A673 (cell line): ENCODE results near the gene IL26. TPM values are rescaled to one million over a fixed set of nuclear protein-coding genes. Genes with fewer than 3 reads are reported as not detected.

Experiments
- BruUV-seq: library from RNA; stranded (reverse); fragments of 400-500 nt; replicated peaks from 2 replicates; lab custom pipeline; 2021; lab: Mats Ljungman, UMichigan
- CTCF ChIA-PET: fragments of 300-600 bp; sonication (Branson Sonifier 250); formaldehyde crosslinking; loops from one replicate; lab custom pipeline; 2022; ENCODE audit warnings: antibody characterized with exemption; lab: Charles Lee
- POLR2A ChIA-PET: fragments of 300-600 bp; sonication (Branson Sonifier 250); formaldehyde crosslinking; loops from one replicate; lab custom pipeline; 2022; ENCODE audit warnings: antibody characterized with exemption; ENCODE audit not compliant: low non-redundant PET; lab: Charles Lee
- DNase-seq: peaks from one replicate; pipeline ENCODE4 v3.0.0-alpha.2; 2015; ENCODE audit warnings: low spot score
- H3K27ac ChIP-seq: fragments of 200-600 bp; sonication (generic); 2 replicates; pipeline ENCODE4 v1.5.1; 2016; ENCODE audit warnings: mixed run types, low read depth, mild to moderate bottlenecking, mixed read lengths, antibody characterized with exemption, low read length; ENCODE audit not compliant: poor library complexity, severe bottlenecking
- H3K27me3 ChIP-seq: fragments of 200-600 bp; sonication (generic); replicated peaks from 2 replicates; pipeline ENCODE4 v1.6.1; 2017; ENCODE audit warnings: mixed run types, low read depth, mild to moderate bottlenecking, mixed read lengths, antibody characterized with exemption, low read length; ENCODE audit not compliant: insufficient read depth, poor library complexity
- H3K36me3 ChIP-seq: fragments of 200-600 bp; sonication (generic); 2 replicates; pipeline ENCODE4 v1.6.1; 2016; ENCODE audit warnings: mixed run types, mild to moderate bottlenecking, mixed read lengths, antibody characterized with exemption, low read length; ENCODE audit not compliant: insufficient read depth, poor library complexity, severe bottlenecking
- H3K4me1 ChIP-seq: fragments of 200-600 bp; sonication (generic); 2 replicates; pipeline ENCODE4 v1.6.1; 2017; ENCODE audit warnings: mixed run types, mild to moderate bottlenecking, mixed read lengths, antibody characterized with exemption, low read length; ENCODE audit not compliant: insufficient read depth, poor library complexity, severe bottlenecking
- H3K4me3 ChIP-seq: fragments of 200-600 bp; sonication (generic); 2 replicates; pipeline ENCODE4 v1.5.1; 2016; ENCODE audit warnings: low read depth, mixed run types, mild to moderate bottlenecking, mixed read lengths, low read length; ENCODE audit not compliant: poor library complexity, severe bottlenecking
- H3K9me3 ChIP-seq: fragments of 200-600 bp; sonication (generic); 2 replicates; pipeline ENCODE4 v1.6.1; 2016; ENCODE audit warnings: mixed run types, low read depth, mild to moderate bottlenecking, mixed read lengths, antibody characterized with exemption, low read length; ENCODE audit not compliant: poor library complexity, severe bottlenecking
- CTCF ChIP-seq: fragments of 300-800, 200-600 bp; sonication (generic); conservative IDR thresholded peaks from 2 replicates; pipeline ENCODE4 v1.5.1; 2017; ENCODE audit warnings: low read depth, mild to moderate bottlenecking, antibody characterized with exemption, low read length, moderate library complexity, mixed read lengths
- EZH2 ChIP-seq: fragments of 200-600 bp; sonication (generic); IDR thresholded peaks from 2 replicates; pipeline ENCODE4 v1.6.1; 2017; ENCODE audit warnings: borderline replicate concordance, low read depth, mild to moderate bottlenecking, mixed read lengths, antibody characterized with exemption, low read length; ENCODE audit not compliant: poor library complexity, severe bottlenecking
- intact Hi-C: fragments of 100-400 bp; cut with micrococcal nuclease; formaldehyde crosslinking; loops from one replicate; pipeline ENCODE4 v1.10.0; 2022; ENCODE audit not compliant: unreplicated experiment
- total RNA-seq: library from RNA; stranded (reverse); gene quantifications from 2 replicates; pipeline ENCODE4 v1.2.3, GENCODE V29; 2021

The IL26 gene
- total RNA-seq, 1 experiment from 2014 or later = not detected

DNA sequence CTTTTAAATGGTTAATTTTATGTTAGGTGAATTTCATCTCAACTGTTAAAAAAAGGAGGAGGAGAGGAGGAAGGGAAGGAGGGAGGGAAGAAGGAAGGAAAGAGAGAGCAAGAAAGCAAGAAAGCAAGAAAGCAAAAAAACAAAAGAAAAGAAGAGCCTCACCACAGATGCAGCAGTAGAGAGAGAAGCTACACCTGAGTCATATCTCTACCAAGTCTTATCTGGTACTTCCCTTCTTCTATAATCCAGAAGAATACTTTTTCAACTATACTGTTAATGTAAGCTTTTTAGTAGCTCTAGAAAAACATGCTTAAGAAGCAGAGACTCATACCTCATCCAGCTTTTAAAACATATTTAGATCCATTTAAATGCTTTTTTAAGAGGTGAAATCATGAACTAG is 5.6 kb upstream of the IL26 start:
- CTCF ChIA-PET = interaction anchor here (0.5 kb wide), 1 partner anchor 227 kb away, joined by 5 read pairs; no protein-coding TSS in a partner anchor
- no TSS peak for BruUV-seq
- TF ChIP-seq EZH2 (no peak), CTCF (no peak)
- Histone ChIP-seq H3K4me3 (no peak overlapping the region), H3K4me1 (no peaks in the 10 kb centered on the region), H3K27me3 (peaks cover 2% of the 10 kb centered on the region), H3K36me3 (no peaks in the 10 kb centered on the region), H3K9me3 (no peaks in the 10 kb centered on the region), H3K27ac (no peak overlapping the region)
- DNase-seq = no peak
- POLR2A ChIA-PET = no interaction called here
- intact Hi-C loops = no loop called here

DNA sequence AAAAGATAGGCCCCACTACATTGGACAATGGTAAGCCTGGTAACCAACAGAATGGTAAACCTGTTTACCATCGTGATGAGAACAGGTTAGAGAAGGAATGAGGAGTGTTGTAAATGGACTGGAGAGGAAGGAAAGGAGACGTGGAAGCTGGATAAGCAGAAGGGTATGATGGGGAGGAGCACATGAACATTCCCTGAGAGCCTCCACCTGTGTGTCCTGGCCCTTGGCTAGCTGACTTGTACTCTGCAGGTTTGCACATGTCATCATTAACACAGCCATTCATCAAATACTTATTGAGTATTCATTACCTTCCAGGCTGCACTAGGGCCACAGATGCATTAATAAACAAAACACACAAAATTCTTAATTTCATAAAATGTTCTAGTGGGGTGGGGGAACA is 4.3 kb upstream of the IL26 start:
- intact Hi-C loops = loop anchor here (10.0 kb wide), 1 partner anchor 575 kb away; the partner anchor contains the start of gene MDM2
- no peaks in the 10 kb centered on the region for H3K36me3 ChIP-seq
- TF ChIP-seq EZH2 = no peak
- TF ChIP-seq CTCF = no peak
- no peak overlapping the region for H3K27ac ChIP-seq
- peaks cover 9% of the 10 kb centered on the region for H3K27me3 ChIP-seq
- CTCF ChIA-PET = no interaction called here
- BruUV-seq = no TSS peak
- H3K9me3 ChIP-seq = no peaks in the 10 kb centered on the region
- POLR2A ChIA-PET = no interaction called here
- no peaks in the 10 kb centered on the region for H3K4me1 ChIP-seq
- H3K4me3 ChIP-seq = no peak overlapping the region
- no peak for DNase-seq

- Histone ChIP-seq H3K4me1 (no peaks in the 10 kb centered on the region), H3K9me3 (no peaks in the 10 kb centered on the region), H3K4me3 (no peak overlapping the region), H3K27me3 (peaks cover 11% of the 10 kb centered on the region), H3K36me3 (no peaks in the 10 kb centered on the region), H3K27ac (no peak overlapping the region)
- ChIA-PET POLR2A (no interaction called here), CTCF (no interaction called here)
- TF ChIP-seq EZH2 (no peak), CTCF (no peak)
- intact Hi-C loops = loop anchor here (10.0 kb wide), 1 partner anchor 577 kb away; the partner anchor contains the start of gene MDM2
- no peak for DNase-seq
- BruUV-seq = no TSS peak
Observed at GRCh38 chr12:68227356-68227755, 1.7 kb upstream of the IL26 start.
